HepG2 (cell line): ENCODE results near the gene ENDOD1. TPM values are rescaled to one million over a fixed set of nuclear protein-coding genes. Genes with fewer than 3 reads are reported as not detected.

Experiments used
- ATAC-seq: fragments of 200-7000 bp; cut with Tn5 transposase; 3 replicates; pipeline ENCODE4 v1.9.1; 2020; ENCODE audit warnings: mild to moderate bottlenecking, moderate library complexity
- BruUV-seq: library from RNA; stranded (reverse); fragments of 400-500 nt; replicated peaks from 2 replicates; lab custom pipeline; 2021; lab: Mats Ljungman, UMichigan
- CTCF ChIA-PET: fragments of 300-600 bp; formaldehyde crosslinking; extraction: SDS; loops from one replicate; lab custom pipeline; 2021; ENCODE audit warnings: low total read pairs, inconsistent platforms, low intra/inter-chr PET ratio; lab: Yijun Ruan, JAX
- POLR2A ChIA-PET: fragments of 350-600 bp; sonication (Branson Sonifier 250); formaldehyde crosslinking; loops from one replicate; lab custom pipeline; 2020; ENCODE audit warnings: antibody characterized with exemption, inconsistent platforms; lab: Yijun Ruan, JAX
- DNase-seq: peaks from one replicate; pipeline ENCODE4 v3.0.0-alpha.2; 2015; ENCODE audit warnings: low spot score
- FAIRE-seq: peaks from 3 replicates; lab custom pipeline; 2011; peaks lifted over from hg19 to GRCh38; lab: Jason Lieb, UNC
- H2AFZ ChIP-seq: one replicate; pipeline ENCODE4 v1.6.1; 2011; ENCODE audit warnings: low read length, inconsistent platforms
- H3K27ac ChIP-seq: fragments of 300-600 bp; 3 replicates; pipeline ENCODE4 v1.8.0; 2011; ENCODE audit warnings: mixed run types, mild to moderate bottlenecking, mixed read lengths, low read length, inconsistent platforms; ENCODE audit not compliant: insufficient read depth; ENCODE audit errors: extremely low read length
- H3K27me3 ChIP-seq, 2 experiments: fragments of 200-600 bp in 1 of 2; 2 replicates in 1 of 2; 3 replicates in 1 of 2; pipeline versions ENCODE4 v1.6.0 to v1.8.0; 2011; ENCODE audit warnings: low read length in 2 of 2, mild to moderate bottlenecking in 2 of 2, moderate library complexity in 2 of 2, inconsistent platforms in 1 of 2; ENCODE audit not compliant: insufficient read depth in 2 of 2, control insufficient read depth in 1 of 2
- H3K36me3 ChIP-seq, 2 experiments: fragments of 200-600 bp in 1 of 2; replicated peaks in 1 of 2; 2 replicates in 1 of 2; 3 replicates in 1 of 2; pipeline versions ENCODE4 v1.5.1 to v1.8.0; 2011; ENCODE audit warnings: low read length in 2 of 2, inconsistent platforms in 1 of 2; ENCODE audit not compliant: insufficient read depth in 2 of 2, control insufficient read depth in 1 of 2
- H3K4me1 ChIP-seq: 2 replicates; pipeline ENCODE4 v1.5.1; 2012; ENCODE audit warnings: low read length, inconsistent platforms; ENCODE audit not compliant: insufficient read depth
- H3K4me2 ChIP-seq: 2 replicates; pipeline ENCODE4 v1.6.0; 2011; ENCODE audit warnings: low read depth, low read length, inconsistent platforms
- H3K4me3 ChIP-seq, 3 experiments: fragments of 200-600 bp in 1 of 3; sonication (generic), shearing (Covaris generic) in 1 of 3; replicated peaks in 1 of 3; 2 replicates each; pipeline ENCODE4 v1.5.1; 2011 to 2016; ENCODE audit warnings: low read length in 3 of 3, inconsistent platforms in 2 of 3, low read depth in 2 of 3, mild to moderate bottlenecking in 2 of 3, control low read depth in 1 of 3, mixed read lengths in 1 of 3; ENCODE audit not compliant: insufficient read depth in 1 of 3
- H3K79me2 ChIP-seq: one replicate; pipeline ENCODE4 v1.6.1; 2011; ENCODE audit warnings: low read length, inconsistent platforms; ENCODE audit not compliant: insufficient read depth
- H3K9ac ChIP-seq: 2 replicates; pipeline ENCODE4 v1.6.0; 2011; ENCODE audit warnings: mild to moderate bottlenecking, low read depth, low read length, inconsistent platforms; ENCODE audit not compliant: insufficient read depth
- H3K9me3 ChIP-seq: 2 replicates; pipeline ENCODE4 v1.5.1; 2012; ENCODE audit warnings: mild to moderate bottlenecking, low read length
- H4K20me1 ChIP-seq: 2 replicates; pipeline ENCODE4 v1.6.0; 2011; ENCODE audit warnings: inconsistent platforms, mild to moderate bottlenecking, low read length, moderate library complexity; ENCODE audit not compliant: insufficient read depth
- ATRX ChIP-seq: sonication (generic); formaldehyde crosslinking; IDR thresholded peaks from 2 replicates; pipeline ENCODE4 v1.4.0; 2020; ENCODE audit warnings: missing genetic modification reagents, borderline replicate concordance
- GZF1 ChIP-seq: sonication (generic); formaldehyde crosslinking; IDR thresholded peaks from 2 replicates; pipeline ENCODE4 v1.5.1; 2020; ENCODE audit warnings: mild to moderate bottlenecking, missing genetic modification reagents
- HDAC1 ChIP-seq: sonication (generic); formaldehyde crosslinking; IDR thresholded peaks from 2 replicates; pipeline ENCODE4 v1.5.1; 2020; ENCODE audit warnings: mild to moderate bottlenecking, missing genetic modification reagents
- PREB ChIP-seq: sonication (generic); formaldehyde crosslinking; IDR thresholded peaks from 2 replicates; pipeline ENCODE4 v1.4.0; 2020; ENCODE audit warnings: missing genetic modification reagents
- RERE ChIP-seq: IDR thresholded peaks from 2 replicates; pipeline ENCODE4 v1.6.1; 2016; ENCODE audit warnings: low read depth, missing genetic modification reagents, missing compliant biosample characterization
- SOX13 ChIP-seq, 3 experiments: fragments of 450-650 bp in 1 of 3; sonication (generic) in 1 of 3; formaldehyde crosslinking in 1 of 3; IDR thresholded peaks in 2 of 3; conservative IDR thresholded peaks in 1 of 3; 2 replicates each; pipeline versions ENCODE4 v1.5.0 to v1.6.1; 2016 to 2020; ENCODE audit warnings: antibody characterized with exemption in 1 of 3, mild to moderate bottlenecking in 1 of 3, missing compliant biosample characterization in 1 of 3, missing genetic modification reagents in 1 of 3, moderate library complexity in 1 of 3
- ZBTB2 ChIP-seq: sonication (generic); formaldehyde crosslinking; IDR thresholded peaks from 2 replicates; pipeline ENCODE4 v1.8.0; 2022; ENCODE audit warnings: low read depth, missing genetic modification reagents
- ZNF207 ChIP-seq: fragments of 450-650 bp; IDR thresholded peaks from 2 replicates; pipeline ENCODE4 v1.6.1; 2016; ENCODE audit warnings: antibody characterized with exemption, borderline replicate concordance
- ZNF501 ChIP-seq: sonication (generic); formaldehyde crosslinking; IDR thresholded peaks from 2 replicates; pipeline ENCODE4 v1.5.1; 2020; ENCODE audit warnings: mild to moderate bottlenecking, moderate library complexity, missing genetic modification reagents
- ZNF616 ChIP-seq: sonication (generic); formaldehyde crosslinking; IDR thresholded peaks from 2 replicates; pipeline ENCODE4 v1.5.0; 2020; ENCODE audit warnings: low read depth, mild to moderate bottlenecking, missing genetic modification reagents
- ZSCAN9 ChIP-seq: IDR thresholded peaks from 2 replicates; pipeline ENCODE4 v1.6.1; 2016; ENCODE audit warnings: borderline replicate concordance
- WGBS: methylation state at CpG from one replicate; pipeline ENCODE4 v1.1.6; 2017; ENCODE audit warnings: low lambda C conversion rate; 5-methylcytosine and 5-hydroxymethylcytosine counted together
- in situ Hi-C: cut with HindIII; loops from 2 replicates; pipeline ENCODE4 v1.10.0; 2017; ENCODE audit warnings: low pct_unique_long_range_greater_than_20kb; ENCODE audit not compliant: extremely low pct_ligation_motif_present
- intact Hi-C: fragments of 100-400 bp; cut with micrococcal nuclease; formaldehyde crosslinking; loops from one replicate; pipeline ENCODE4 v1.10.0; 2022; ENCODE audit not compliant: unreplicated experiment
- polyA plus RNA-seq, 8 experiments: library from polyadenylated mRNA; depleted of rRNA in 3 of 8; stranded (reverse) in 7 of 8; unstranded in 1 of 8; fragments of >200 nt; fragmentation: Illumina TruSeq in 4 of 8; extraction: Trizol in 4 of 8; gene quantifications; 2 replicates each; pipeline versions ENCODE4 v1.2.1 to v1.2.3, GENCODE V29; 2011 to 2016; ENCODE audit warnings: low read depth in 4 of 8, missing spikeins in 1 of 8, mixed read lengths in 1 of 8; ENCODE audit not compliant: insufficient read depth in 1 of 8
- total RNA-seq, 5 experiments: library from RNA; depleted of rRNA; stranded (reverse); fragments of >200 nt; fragmentation: Illumina TruSeq; extraction: Trizol; gene quantifications; 2 replicates each; pipeline ENCODE4 v1.2.3, GENCODE V29; 2016; ENCODE audit warnings: low read depth in 1 of 5
- TF ChIP-seq, protein P1 (sequence below): sonication (generic); formaldehyde crosslinking; IDR thresholded peaks from 2 replicates; pipeline ENCODE4 v1.5.0; 2020; ENCODE audit warnings: missing genetic modification reagents

The ENDOD1 gene
- total and polyA plus RNA-seq, 2 of the 13 experiments (the other 11 are each of a cell fraction or from before 2014, with no cell fraction given) = 2.0 to 6.8 TPM

- no TSS peak for BruUV-seq
- Histone ChIP-seq H3K27me3 (no peaks in the 10 kb centered on the region), H3K4me3 (no peak overlapping the region), H2AFZ (no peak overlapping the region), H3K4me1 (no peaks in the 10 kb centered on the region), H3K9me3 (no peaks in the 10 kb centered on the region), H3K36me3 (no peaks in the 10 kb centered on the region), H3K4me2 (no peak overlapping the region), H3K9ac (no peak overlapping the region), H3K27ac (no peak overlapping the region), H4K20me1 (no peaks in the 10 kb centered on the region), H3K79me2 (no peaks in the 10 kb centered on the region)
- ChIA-PET POLR2A (no interaction called here), CTCF (no interaction called here)
- intact Hi-C loops = no loop called here
- TF ChIP-seq, protein P1, sequence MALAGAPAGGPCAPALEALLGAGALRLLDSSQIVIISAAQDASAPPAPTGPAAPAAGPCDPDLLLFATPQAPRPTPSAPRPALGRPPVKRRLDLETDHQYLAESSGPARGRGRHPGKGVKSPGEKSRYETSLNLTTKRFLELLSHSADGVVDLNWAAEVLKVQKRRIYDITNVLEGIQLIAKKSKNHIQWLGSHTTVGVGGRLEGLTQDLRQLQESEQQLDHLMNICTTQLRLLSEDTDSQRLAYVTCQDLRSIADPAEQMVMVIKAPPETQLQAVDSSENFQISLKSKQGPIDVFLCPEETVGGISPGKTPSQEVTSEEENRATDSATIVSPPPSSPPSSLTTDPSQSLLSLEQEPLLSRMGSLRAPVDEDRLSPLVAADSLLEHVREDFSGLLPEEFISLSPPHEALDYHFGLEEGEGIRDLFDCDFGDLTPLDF (CRISPR knock-in tag) = no peak
- TF ChIP-seq ZNF616 (CRISPR knock-in tag) (no peak), SOX13 (IDR thresholded peaks at IDR 0.05) (no peak), SOX13 (CRISPR knock-in tag; conservative IDR thresholded peaks at IDR 0.05 in 1 of 2, IDR thresholded peaks at IDR 0.05 in 1 of 2) (no peak), ZSCAN9 (CRISPR knock-in tag) (no peak), GZF1 (no peak), ATRX (CRISPR knock-in tag) (no peak), ZBTB2 (CRISPR knock-in tag) (no peak), ZNF207 (no peak), HDAC1 (CRISPR knock-in tag) (no peak), ZNF501 (CRISPR knock-in tag) (no peak), RERE (no peak), PREB (CRISPR knock-in tag) (no peak)
- FAIRE-seq (no peak), DNase-seq (peak; percentile 10), ATAC-seq (no peak)
- WGBS = 54% methylated on average over 2 of the region's 2 CpGs
- in situ Hi-C loops = no loop called here
These were observed 29.9 kb downstream of the ENDOD1 start for GRCh38 chr11:95119361-95120060.
